ENCODE measurements around the gene MOGAT3.

- TF ChIP-seq CTCF (IDR thresholded peaks at IDR 0.05) = no peak
- TF ChIP-seq POLR2A (IDR thresholded peaks at IDR 0.05; ENCODE audit: low read depth) = no peak
Measured at GRCh38 chr7:101170617-101171441, 30.0 kb downstream of the MOGAT3 start.
